Endodermal cell (in vitro differentiated cells): Measurements from ENCODE around the gene GASK1B. TPM values are rescaled to one million over a fixed set of nuclear protein-coding genes. Genes with fewer than 3 reads are reported as not detected.

Experiments used
- DNase-seq: peaks from one replicate; pipeline ENCODE4 v3.0.0-alpha.2; 2017
- H3K27ac ChIP-seq: 2 replicates; pipeline ENCODE4 v1.5.1; 2013; ENCODE audit warnings: mild to moderate bottlenecking, low read depth, low read length, moderate library complexity
- H3K27me3 ChIP-seq: 2 replicates; pipeline ENCODE4 v1.6.1; 2013; ENCODE audit warnings: mild to moderate bottlenecking, low read length, moderate library complexity; ENCODE audit not compliant: insufficient read depth, control insufficient read depth, poor library complexity, severe bottlenecking
- H3K36me3 ChIP-seq: 2 replicates; pipeline ENCODE4 v1.7.0; 2013; ENCODE audit warnings: mild to moderate bottlenecking, low read length, moderate library complexity; ENCODE audit not compliant: control insufficient read depth, insufficient read depth
- H3K4me1 ChIP-seq: one replicate; pipeline ENCODE4 v1.7.0; 2013; ENCODE audit warnings: low read length; ENCODE audit not compliant: control insufficient read depth, insufficient read depth
- H3K4me3 ChIP-seq: 2 replicates; pipeline ENCODE4 v1.5.1; 2013; ENCODE audit warnings: mild to moderate bottlenecking, low read length, moderate library complexity
- H3K9ac ChIP-seq: 2 replicates; pipeline ENCODE4 v1.6.1; 2013; ENCODE audit warnings: mild to moderate bottlenecking, low read length, moderate library complexity; ENCODE audit not compliant: poor library complexity, severe bottlenecking; ENCODE audit errors: extremely low read depth
- H3K9me3 ChIP-seq: 2 replicates; pipeline ENCODE4 v1.6.1; 2013; ENCODE audit warnings: mild to moderate bottlenecking, low read length, moderate library complexity; ENCODE audit not compliant: control insufficient read depth
- H3K27ac Mint-ChIP-seq: 2 replicates; pipeline ENCODE4 v1.8.0; 2020; ENCODE audit warnings: mixed read lengths
- H3K27me3 Mint-ChIP-seq: 2 replicates; pipeline ENCODE4 v1.8.0; 2021; ENCODE audit warnings: mild to moderate bottlenecking, mixed read lengths; ENCODE audit not compliant: insufficient read depth
- H3K36me3 Mint-ChIP-seq: 2 replicates; pipeline ENCODE4 v1.8.0; 2020; ENCODE audit warnings: low read depth, mixed read lengths
- H3K4me1 Mint-ChIP-seq: 2 replicates; pipeline ENCODE4 v1.8.0; 2020; ENCODE audit warnings: mixed read lengths
- H3K4me3 Mint-ChIP-seq: 2 replicates; pipeline ENCODE4 v1.8.0; 2020; ENCODE audit warnings: mild to moderate bottlenecking, moderate library complexity, mixed read lengths
- H3K9me3 Mint-ChIP-seq: 2 replicates; pipeline ENCODE4 v1.8.0; 2020; ENCODE audit warnings: mild to moderate bottlenecking, mixed read lengths
- WGBS, 2 experiments: methylation state at CpG; one replicate each; pipeline versions ENCODE4 v1.1.5 to v1.1.7; 2013; ENCODE audit warnings: missing lambda C conversion rate in 2 of 2, mixed read lengths in 1 of 2; ENCODE audit not compliant: insufficient coverage in 1 of 2, insufficient read length in 1 of 2; 5-methylcytosine and 5-hydroxymethylcytosine counted together
- total RNA-seq, 2 donors: library from RNA; stranded (reverse); fragmentation: NEBNext Ultra II Directional in 1 of 2; extraction: Animal tissue kit (Norgen Biotek cat#: 25700) in 1 of 2; gene quantifications; 2 replicates in 1 of 2; 3 replicates in 1 of 2; pipeline ENCODE4 v1.2.1, GENCODE V29; 2021
- TF ChIP-seq, protein P1 (sequence below): fragments of 200-600 bp; sonication (generic); conservative IDR thresholded peaks from 2 replicates; pipeline ENCODE4 v1.5.0; 2021; ENCODE audit warnings: antibody characterized with exemption, mild to moderate bottlenecking

GASK1B gene
- total RNA-seq, 2 donors from 2014 or later: 2.3 to 4.4 TPM

DNA sequence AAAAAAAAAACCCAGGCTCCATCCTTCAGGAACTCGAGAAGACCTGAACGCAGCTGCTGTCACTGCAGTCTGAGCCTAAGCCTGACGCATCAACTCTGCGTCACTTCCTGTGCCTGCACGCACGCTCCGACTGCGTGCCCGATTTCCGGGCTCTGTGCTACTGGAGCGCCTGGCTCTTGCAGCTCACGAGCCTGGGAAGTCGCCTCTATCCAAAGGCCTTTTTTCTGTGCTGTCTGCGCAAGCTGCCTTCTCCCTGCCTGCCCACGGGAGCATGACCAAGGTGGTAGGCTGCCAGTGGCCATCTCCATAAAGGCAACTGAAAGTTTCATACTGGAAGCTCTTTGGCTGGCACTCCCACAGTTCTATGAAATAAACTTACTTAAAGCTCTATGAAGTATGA is 9.9 kb upstream of the GASK1B start:
- 93 to 97% methylated on average over 9 to 15 of the region's 15 CpGs for WGBS, 2 experiments
- H3K27ac Mint-ChIP-seq: no peak overlapping the region
- Histone ChIP-seq H3K9ac (no peak overlapping the region), H3K27ac (no peak overlapping the region), H3K9me3 (no peaks in the 10 kb centered on the region), H3K27me3 (no peaks in the 10 kb centered on the region), H3K4me1 (no peaks in the 10 kb centered on the region), H3K4me3 (no peak overlapping the region), H3K36me3 (no peaks in the 10 kb centered on the region)
- no peaks in the 10 kb centered on the region for H3K36me3 Mint-ChIP-seq
- H3K4me3 Mint-ChIP-seq: no peak overlapping the region
- H3K9me3 Mint-ChIP-seq: no peaks in the 10 kb centered on the region
- DNase-seq: no peak
- no peaks in the 10 kb centered on the region for H3K27me3 Mint-ChIP-seq
- no peaks in the 10 kb centered on the region for H3K4me1 Mint-ChIP-seq
- TF ChIP-seq, protein P1, sequence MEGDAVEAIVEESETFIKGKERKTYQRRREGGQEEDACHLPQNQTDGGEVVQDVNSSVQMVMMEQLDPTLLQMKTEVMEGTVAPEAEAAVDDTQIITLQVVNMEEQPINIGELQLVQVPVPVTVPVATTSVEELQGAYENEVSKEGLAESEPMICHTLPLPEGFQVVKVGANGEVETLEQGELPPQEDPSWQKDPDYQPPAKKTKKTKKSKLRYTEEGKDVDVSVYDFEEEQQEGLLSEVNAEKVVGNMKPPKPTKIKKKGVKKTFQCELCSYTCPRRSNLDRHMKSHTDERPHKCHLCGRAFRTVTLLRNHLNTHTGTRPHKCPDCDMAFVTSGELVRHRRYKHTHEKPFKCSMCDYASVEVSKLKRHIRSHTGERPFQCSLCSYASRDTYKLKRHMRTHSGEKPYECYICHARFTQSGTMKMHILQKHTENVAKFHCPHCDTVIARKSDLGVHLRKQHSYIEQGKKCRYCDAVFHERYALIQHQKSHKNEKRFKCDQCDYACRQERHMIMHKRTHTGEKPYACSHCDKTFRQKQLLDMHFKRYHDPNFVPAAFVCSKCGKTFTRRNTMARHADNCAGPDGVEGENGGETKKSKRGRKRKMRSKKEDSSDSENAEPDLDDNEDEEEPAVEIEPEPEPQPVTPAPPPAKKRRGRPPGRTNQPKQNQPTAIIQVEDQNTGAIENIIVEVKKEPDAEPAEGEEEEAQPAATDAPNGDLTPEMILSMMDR: no peak

DNA sequence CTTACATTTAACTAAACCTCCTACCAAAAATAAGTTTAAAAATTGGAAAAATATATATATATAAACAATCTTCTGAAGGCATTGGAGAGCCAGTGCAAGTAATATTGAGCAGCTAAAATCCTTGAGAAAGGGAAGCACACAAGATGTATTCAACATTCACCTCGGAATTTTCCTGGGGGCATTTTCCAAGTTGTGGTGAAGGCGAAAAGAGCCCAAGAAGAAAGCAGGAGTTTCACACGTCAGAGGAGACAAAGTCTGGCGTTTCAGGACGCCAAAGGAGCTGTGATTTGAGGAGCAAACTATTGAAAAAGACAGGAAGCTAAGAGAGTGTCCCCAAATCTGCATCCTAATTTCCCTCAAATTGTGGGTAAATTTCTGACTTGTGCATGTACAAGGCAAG is 9.1 kb upstream of the GASK1B start:
- H3K9me3 Mint-ChIP-seq: no peaks in the 10 kb centered on the region
- no peak overlapping the region for H3K27ac Mint-ChIP-seq

DNA sequence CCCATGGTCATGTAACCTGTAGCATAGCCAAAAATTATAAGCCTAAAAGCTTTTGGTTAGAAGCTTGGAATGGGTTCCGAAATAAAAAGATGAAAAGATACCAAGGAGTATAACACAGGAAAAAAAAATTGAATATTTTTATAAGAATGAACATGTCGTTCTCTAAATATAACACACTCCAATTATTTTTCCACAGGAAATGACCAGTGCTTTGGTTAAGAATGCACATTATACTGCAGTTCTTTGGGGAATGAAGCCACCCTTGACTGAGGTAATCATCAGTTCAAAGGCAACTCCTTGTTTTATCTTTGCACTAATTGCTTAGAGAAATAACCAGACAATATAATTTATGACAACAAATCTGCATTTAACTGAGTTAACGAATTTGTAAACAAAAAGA is 6.6 kb upstream of the GASK1B start:
- TF ChIP-seq, protein P1: no peak
- H3K9ac ChIP-seq: no peak overlapping the region
- WGBS, 2 experiments: 88% methylated on average over 3 of the region's 3 CpGs; no CpG with 5 or more reads in 1 of the 2 experiments
- no peaks in the 10 kb centered on the region for H3K36me3 ChIP-seq
- H3K9me3 Mint-ChIP-seq: no peaks in the 10 kb centered on the region
- no peaks in the 10 kb centered on the region for H3K27me3 Mint-ChIP-seq
- DNase-seq: no peak
- no peak overlapping the region for H3K4me3 ChIP-seq
- H3K9me3 ChIP-seq: no peaks in the 10 kb centered on the region
- H3K4me1 Mint-ChIP-seq: peaks cover 7% of the 10 kb centered on the region
- no peaks in the 10 kb centered on the region for H3K27me3 ChIP-seq
- H3K36me3 Mint-ChIP-seq: no peaks in the 10 kb centered on the region
- H3K27ac Mint-ChIP-seq: no peak overlapping the region
- H3K4me1 ChIP-seq: peaks cover 6% of the 10 kb centered on the region
- no peak overlapping the region for H3K4me3 Mint-ChIP-seq
- H3K27ac ChIP-seq: no peak overlapping the region

More for the DNA sequence above, 9.1 kb upstream of the GASK1B start:
- H3K27me3 ChIP-seq: no peaks in the 10 kb centered on the region
- H3K9me3 ChIP-seq: no peaks in the 10 kb centered on the region
- H3K36me3 Mint-ChIP-seq: no peaks in the 10 kb centered on the region
- no peaks in the 10 kb centered on the region for H3K36me3 ChIP-seq
- WGBS, 2 experiments: 88% methylated on average over 5 of the region's 5 CpGs
- no peak overlapping the region for H3K4me3 ChIP-seq
- H3K9ac ChIP-seq: no peak overlapping the region
- no peak overlapping the region for H3K4me3 Mint-ChIP-seq
- DNase-seq: no peak
- no peaks in the 10 kb centered on the region for H3K27me3 Mint-ChIP-seq
- TF ChIP-seq, protein P1: no peak
- H3K4me1 ChIP-seq: no peaks in the 10 kb centered on the region
- H3K27ac ChIP-seq: no peak overlapping the region
- no peaks in the 10 kb centered on the region for H3K4me1 Mint-ChIP-seq
